ENCODE measurements around the gene AZIN2. TPM values are rescaled to one million over a fixed set of nuclear protein-coding genes. Genes with fewer than 3 reads are reported as not detected.

Gene AZIN2
- total and polyA plus RNA-seq, 9 of the 15 experiments (the other 6 are each of a cell fraction or from before 2014, with no cell fraction given): 0.06 to 0.91 (median 0.42) TPM; not detected in 2

GRCh38 chr1:33120436-33121231, 39.7 kb downstream of the AZIN2 start:
- BruUV-seq (replicated peaks): no TSS peak
- Histone ChIP-seq H3K27ac (ENCODE audit: extremely low read depth, low read depth, low read length) (no peak overlapping the region), H3K9ac (ENCODE audit: insufficient read depth in 1 of 2, low read depth in 2 of 2, low read length in 2 of 2) (no peak overlapping the region), H3K9me1 (ENCODE audit: control insufficient read depth, insufficient read depth, low read length) (no peaks in the 10 kb centered on the region), H3K27me3 (ENCODE audit: control insufficient read depth in 2 of 2, insufficient read depth in 2 of 2, low read length in 2 of 2) (peaks cover 24 to 49% of the 10 kb centered on the region in 2 experiments; a peak in 4 of 5 replicates), H4K20me1 (replicated peaks; ENCODE audit: control insufficient read depth, insufficient read depth, low read length) (no peaks in the 10 kb centered on the region; the same call in 1 of the 2 replicates), H3K4me1 (replicated peaks in 1 of 2; ENCODE audit: control insufficient read depth in 2 of 2, insufficient read depth in 2 of 2, low read length in 2 of 2) (peaks cover 0 to 5% of the 10 kb centered on the region in 2 experiments; a peak in 1 of 5 replicates), H2AFZ (ENCODE audit: low read depth, low read length) (no peak overlapping the region), H3K79me2 (ENCODE audit: control insufficient read depth, insufficient read depth, low read length) (no peaks in the 10 kb centered on the region), H3K4me3 (no peak overlapping the region), H3K36me3 (ENCODE audit: control insufficient read depth, insufficient read depth, low read length) (no peaks in the 10 kb centered on the region), H3K9me3 (replicated peaks; ENCODE audit: control insufficient read depth, insufficient read depth, low read depth, low read length) (no peaks in the 10 kb centered on the region), H3K4me2 (ENCODE audit: insufficient read depth, low read length) (no peak overlapping the region)
- in situ Hi-C loops (cut with MboI): no loop called here
- CTCF ChIA-PET (ENCODE audit: low intra/inter-chr PET ratio): no interaction called here
- ATAC-seq (peak; percentile 57), DNase-seq (ENCODE audit: extremely low read depth in 1 of 4, low spot score in 3 of 4) (no peak), FAIRE-seq (no peak)
- POLR2A ChIA-PET: interaction anchor here (0.8 kb wide), 1 partner anchor 13 kb away, joined by 3 read pairs; no protein-coding TSS in a partner anchor
- intact Hi-C loops (cut with micrococcal nuclease): no loop called here
- TF ChIP-seq PHB2 (IDR thresholded peaks at IDR 0.05; ENCODE audit: low read depth) (no peak), SNRNP70 (optimal IDR thresholded peaks at IDR 0.05; ENCODE audit: low read depth, low read length) (no peak), TBL1XR1 (IDR thresholded peaks at IDR 0.05; ENCODE audit: low read length in 2 of 2) (no peak), MTA2 (IDR thresholded peaks at IDR 0.05; ENCODE audit: low read depth) (no peak), KLF6 (CRISPR knock-in tag; IDR thresholded peaks at IDR 0.05; ENCODE audit: borderline replicate concordance) (no peak), FOXM1 (IDR thresholded peaks at IDR 0.05; ENCODE audit: low read depth) (no peak), FOXM1 (CRISPR knock-in tag; IDR thresholded peaks at IDR 0.05; ENCODE audit: low read depth) (no peak), BCOR (IDR thresholded peaks at IDR 0.05) (no peak), ZNF354B (CRISPR knock-in tag; IDR thresholded peaks at IDR 0.05) (no peak), ZC3H8 (IDR thresholded peaks at IDR 0.05) (no peak), ETV6 (IDR thresholded peaks at IDR 0.05; ENCODE audit: borderline replicate concordance in 1 of 2, low read depth in 2 of 2, low read length in 1 of 2) (no peak), ETV6 (CRISPR knock-in tag; IDR thresholded peaks at IDR 0.05; ENCODE audit: borderline replicate concordance) (no peak), PHTF2 (CRISPR knock-in tag; IDR thresholded peaks at IDR 0.05) (no peak), RBM39 (optimal IDR thresholded peaks at IDR 0.05; ENCODE audit: low read depth, low read length) (no peak)
- TF ChIP-seq, protein P1, sequence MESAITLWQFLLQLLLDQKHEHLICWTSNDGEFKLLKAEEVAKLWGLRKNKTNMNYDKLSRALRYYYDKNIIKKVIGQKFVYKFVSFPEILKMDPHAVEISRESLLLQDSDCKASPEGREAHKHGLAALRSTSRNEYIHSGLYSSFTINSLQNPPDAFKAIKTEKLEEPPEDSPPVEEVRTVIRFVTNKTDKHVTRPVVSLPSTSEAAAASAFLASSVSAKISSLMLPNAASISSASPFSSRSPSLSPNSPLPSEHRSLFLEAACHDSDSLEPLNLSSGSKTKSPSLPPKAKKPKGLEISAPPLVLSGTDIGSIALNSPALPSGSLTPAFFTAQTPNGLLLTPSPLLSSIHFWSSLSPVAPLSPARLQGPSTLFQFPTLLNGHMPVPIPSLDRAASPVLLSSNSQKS (CRISPR knock-in tag; IDR thresholded peaks at IDR 0.05): no peak
- 8% methylated on average over 8 of the region's 8 CpGs for WGBS (ENCODE audit: insufficient coverage, low coverage, missing lambda C conversion rate)

Measured in K562 (cell line).